GM04503 (cell line): ENCODE results near the gene LPAR6.

ENCODE experiments used
- DNase-seq: peaks from one replicate; pipeline ENCODE4 v3.0.0-alpha.2; 2012; ENCODE audit warnings: low read depth

LPAR6 gene

GRCh38 chr13:48370815-48371214, 42.1 kb downstream of the LPAR6 start:
- DNase-seq, result no peak

DNA sequence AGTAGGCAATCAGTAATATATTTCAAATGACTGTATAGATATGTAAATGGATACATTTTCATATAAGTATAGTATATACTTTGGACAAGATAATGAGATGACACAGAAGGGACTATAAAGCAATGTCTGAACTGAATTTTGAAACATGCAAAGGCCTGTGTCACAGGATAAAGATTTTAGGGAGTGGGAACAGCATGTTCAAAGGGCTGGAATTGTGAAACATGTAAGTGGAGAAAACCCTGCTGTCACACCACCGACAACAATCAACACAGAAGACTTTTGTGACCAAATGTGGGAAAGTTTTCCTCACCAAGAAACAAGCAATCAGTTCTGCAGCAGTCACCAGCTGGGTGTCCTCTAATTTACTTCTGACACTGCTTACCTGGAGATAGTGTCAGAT, 42.9 kb downstream of the LPAR6 start:
- no peak for DNase-seq
